ENCODE results near the gene LDLRAD3. TPM values are rescaled to one million over a fixed set of nuclear protein-coding genes. Genes with fewer than 3 reads are reported as not detected.

The LDLRAD3 gene
- total RNA-seq, 3 donors from 2014 or later (not counting 1 experiment from before 2014, with no cell fraction given), result 1.0 to 1.5 (median 1.2) TPM

DNA sequence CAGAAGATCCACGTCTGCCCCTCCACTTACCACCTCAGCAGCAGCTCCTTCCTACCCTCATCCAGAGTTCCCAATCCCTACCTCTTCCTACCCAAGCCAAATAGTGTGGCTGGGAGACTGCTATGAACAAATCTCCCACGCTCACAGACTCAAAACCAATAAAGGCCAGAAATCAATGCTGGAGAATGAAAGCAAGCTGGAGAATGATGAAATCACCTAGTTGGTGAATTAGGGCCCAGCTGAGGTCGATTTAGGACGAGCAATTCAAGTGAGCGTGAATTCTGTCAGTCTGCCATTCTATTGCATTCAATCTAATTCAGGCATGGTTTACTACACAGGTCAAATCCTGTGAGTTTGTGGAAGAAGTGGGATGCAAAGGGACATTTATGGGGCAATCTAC lies 322.9 kb downstream of the LDLRAD3 start:
- no peaks in the 10 kb centered on the region for H3K36me3 Mint-ChIP-seq
- Histone ChIP-seq H3K4me1 (ENCODE audit: control insufficient read depth, insufficient read depth, low read length) (no peaks in the 10 kb centered on the region), H3K4me3 (ENCODE audit: low read length) (no peak overlapping the region), H3K9me3 (ENCODE audit: control insufficient read depth, insufficient read depth, low read length) (no peaks in the 10 kb centered on the region), H3K27ac (ENCODE audit: low read length) (no peak overlapping the region), H3K36me3 (ENCODE audit: control insufficient read depth, insufficient read depth, low read length) (peaks cover 9% of the 10 kb centered on the region), H3K27me3 (ENCODE audit: control insufficient read depth, insufficient read depth, low read length) (peaks cover 1% of the 10 kb centered on the region)
- 59% methylated on average over 5 of the region's 5 CpGs for WGBS (ENCODE audit: insufficient coverage)
- H3K4me1 Mint-ChIP-seq, result no peaks in the 10 kb centered on the region
- no peak for DNase-seq
- H3K27me3 Mint-ChIP-seq (ENCODE audit: low read depth in 2 of 2), result peaks cover 7 to 11% of the 10 kb centered on the region in 2 donors
- H3K9me3 Mint-ChIP-seq, result no peaks in the 10 kb centered on the region
- ATAC-seq, result no peak
- no peak overlapping the region for H3K27ac Mint-ChIP-seq
- TF ChIP-seq, protein P1, sequence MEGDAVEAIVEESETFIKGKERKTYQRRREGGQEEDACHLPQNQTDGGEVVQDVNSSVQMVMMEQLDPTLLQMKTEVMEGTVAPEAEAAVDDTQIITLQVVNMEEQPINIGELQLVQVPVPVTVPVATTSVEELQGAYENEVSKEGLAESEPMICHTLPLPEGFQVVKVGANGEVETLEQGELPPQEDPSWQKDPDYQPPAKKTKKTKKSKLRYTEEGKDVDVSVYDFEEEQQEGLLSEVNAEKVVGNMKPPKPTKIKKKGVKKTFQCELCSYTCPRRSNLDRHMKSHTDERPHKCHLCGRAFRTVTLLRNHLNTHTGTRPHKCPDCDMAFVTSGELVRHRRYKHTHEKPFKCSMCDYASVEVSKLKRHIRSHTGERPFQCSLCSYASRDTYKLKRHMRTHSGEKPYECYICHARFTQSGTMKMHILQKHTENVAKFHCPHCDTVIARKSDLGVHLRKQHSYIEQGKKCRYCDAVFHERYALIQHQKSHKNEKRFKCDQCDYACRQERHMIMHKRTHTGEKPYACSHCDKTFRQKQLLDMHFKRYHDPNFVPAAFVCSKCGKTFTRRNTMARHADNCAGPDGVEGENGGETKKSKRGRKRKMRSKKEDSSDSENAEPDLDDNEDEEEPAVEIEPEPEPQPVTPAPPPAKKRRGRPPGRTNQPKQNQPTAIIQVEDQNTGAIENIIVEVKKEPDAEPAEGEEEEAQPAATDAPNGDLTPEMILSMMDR (IDR thresholded peaks at IDR 0.05), result no peak
- intact Hi-C loops (cut with micrococcal nuclease), result loop anchor here (1.0 kb wide), 1 partner anchor 650 kb away; no protein-coding TSS in a partner anchor
- H3K4me3 Mint-ChIP-seq, result no peak overlapping the region

DNA sequence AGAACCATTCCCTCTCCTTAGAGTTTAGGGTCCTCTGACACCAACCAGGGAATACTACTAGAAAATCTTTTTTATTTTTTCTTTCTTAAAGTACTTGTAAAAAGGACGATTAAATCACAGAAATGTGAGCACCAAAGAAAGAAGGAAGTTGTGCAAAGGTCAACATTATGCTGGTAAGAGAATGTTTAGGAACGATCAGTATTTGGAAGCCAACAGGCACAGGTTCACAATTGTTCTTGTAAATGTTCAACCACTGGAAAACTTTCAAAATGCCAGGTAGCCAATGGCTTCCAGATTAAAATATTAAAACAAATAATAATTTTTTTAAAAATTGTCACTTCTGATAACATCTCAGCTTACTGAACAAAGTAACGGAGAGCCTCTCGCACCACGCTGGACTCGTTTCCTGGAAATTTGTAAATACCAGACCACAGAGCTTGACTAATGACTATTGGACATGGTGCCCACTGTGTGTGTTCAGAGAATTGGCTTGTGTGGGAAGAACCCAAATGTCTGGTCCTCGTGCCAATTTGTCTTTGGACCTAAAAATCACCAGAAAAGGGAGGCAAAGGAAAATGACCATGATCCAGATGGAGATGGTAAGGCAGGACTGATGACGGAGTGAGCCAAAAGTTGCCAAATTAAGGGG lies 324.6 kb downstream of the LDLRAD3 start:
- H3K36me3 Mint-ChIP-seq, result peaks cover 11% of the 10 kb centered on the region
- TF ChIP-seq, protein P1 (IDR thresholded peaks at IDR 0.05), result no peak
- Histone ChIP-seq H3K27me3 (ENCODE audit: control insufficient read depth, insufficient read depth, low read length) (no peaks in the 10 kb centered on the region), H3K36me3 (ENCODE audit: control insufficient read depth, insufficient read depth, low read length) (peaks cover 25% of the 10 kb centered on the region), H3K4me1 (ENCODE audit: control insufficient read depth, insufficient read depth, low read length) (no peaks in the 10 kb centered on the region), H3K27ac (ENCODE audit: low read length) (no peak overlapping the region), H3K9me3 (ENCODE audit: control insufficient read depth, insufficient read depth, low read length) (no peaks in the 10 kb centered on the region), H3K4me3 (ENCODE audit: low read length) (no peak overlapping the region)
- H3K4me1 Mint-ChIP-seq, result no peaks in the 10 kb centered on the region
- no peaks in the 10 kb centered on the region for H3K9me3 Mint-ChIP-seq
- H3K27ac Mint-ChIP-seq, result no peak overlapping the region
- intact Hi-C loops (cut with micrococcal nuclease), result no loop called here
- no peak overlapping the region for H3K4me3 Mint-ChIP-seq
- WGBS (ENCODE audit: insufficient coverage), result 54% methylated on average over 8 of the region's 8 CpGs
- H3K27me3 Mint-ChIP-seq (ENCODE audit: low read depth in 2 of 2), result peaks cover 2 to 3% of the 10 kb centered on the region in 2 donors
- DNase-seq (no peak), ATAC-seq (no peak)

DNA sequence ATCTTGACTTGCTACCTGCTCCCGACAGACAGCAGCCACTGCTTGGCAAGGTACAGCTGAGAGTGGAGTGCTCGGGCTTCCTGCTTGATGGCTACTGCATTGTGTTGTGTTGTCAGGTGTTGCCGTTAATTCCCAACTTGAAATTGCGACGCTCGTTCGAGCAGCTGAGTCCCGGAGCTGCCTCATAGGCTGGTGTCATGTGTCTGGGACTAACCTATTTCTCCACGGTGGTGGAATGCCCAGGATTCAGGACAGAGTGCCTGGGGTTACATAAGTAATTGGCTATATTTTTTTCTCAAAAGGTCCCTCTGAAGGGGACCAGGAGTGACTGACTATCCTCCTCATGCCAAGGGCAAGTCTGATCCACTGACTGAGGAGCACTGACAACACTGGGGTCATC lies 326.8 kb downstream of the LDLRAD3 start:
- H3K27me3 ChIP-seq (ENCODE audit: control insufficient read depth, insufficient read depth, low read length), result no peaks in the 10 kb centered on the region
- Mint-ChIP-seq H3K4me1 (no peaks in the 10 kb centered on the region), H3K4me3 (no peak overlapping the region), H3K27me3 (ENCODE audit: low read depth in 2 of 2) (no peaks in the 10 kb centered on the region), H3K27ac (no peak overlapping the region), H3K36me3 (peaks cover 11% of the 10 kb centered on the region), H3K9me3 (no peaks in the 10 kb centered on the region)
- H3K4me1 ChIP-seq (ENCODE audit: control insufficient read depth, insufficient read depth, low read length), result no peaks in the 10 kb centered on the region
- no peak overlapping the region for H3K27ac ChIP-seq (ENCODE audit: low read length)
- no peaks in the 10 kb centered on the region for H3K9me3 ChIP-seq (ENCODE audit: control insufficient read depth, insufficient read depth, low read length)
- 98% methylated on average over 9 of the region's 9 CpGs for WGBS (ENCODE audit: insufficient coverage)
- DNase-seq (no peak), ATAC-seq (no peak)
- H3K4me3 ChIP-seq (ENCODE audit: low read length), result no peak overlapping the region
- TF ChIP-seq, protein P1 (IDR thresholded peaks at IDR 0.05), result no peak
- peaks cover 40% of the 10 kb centered on the region for H3K36me3 ChIP-seq (ENCODE audit: control insufficient read depth, insufficient read depth, low read length)
- intact Hi-C loops (cut with micrococcal nuclease), result no loop called here

Data from natural killer cell (primary cell).